Measurements from ENCODE around the gene FHIP2A. TPM values are rescaled to one million over a fixed set of nuclear protein-coding genes. Genes with fewer than 3 reads are reported as not detected.

The FHIP2A gene
- total and polyA plus RNA-seq, 2 of the 4 experiments (the other 2 are of a cell fraction), result 10.7 to 16.5 TPM

GRCh38 chr10:114859222-114859621, 37.6 kb downstream of the FHIP2A start:
- TF ChIP-seq RAD21 (IDR thresholded peaks at IDR 0.05; ENCODE audit: low read length), result no peak
- TF ChIP-seq MAFK (IDR thresholded peaks at IDR 0.05; ENCODE audit: low read depth, low read length), result no peak
- TF ChIP-seq RCOR1 (IDR thresholded peaks at IDR 0.05; ENCODE audit: insufficient replicate concordance, low read length), result no peak
- no peak for TF ChIP-seq BHLHE40 (IDR thresholded peaks at IDR 0.05; ENCODE audit: low read depth, low read length)
- TF ChIP-seq ELK1 (IDR thresholded peaks at IDR 0.05; ENCODE audit: borderline replicate concordance, low read depth, low read length), result no peak
- TF ChIP-seq USF2 (IDR thresholded peaks at IDR 0.05; ENCODE audit: low read depth, low read length), result no peak
- TF ChIP-seq MXI1 (IDR thresholded peaks at IDR 0.05; ENCODE audit: borderline replicate concordance, low read depth, low read length), result no peak
- no peak for TF ChIP-seq NFE2L2 (IDR thresholded peaks at IDR 0.05; ENCODE audit: low read depth, low read length)
- TF ChIP-seq CHD1 (IDR thresholded peaks at IDR 0.05; ENCODE audit: low read depth, low read length), result no peak
- no peak for TF ChIP-seq SMC3 (IDR thresholded peaks at IDR 0.05; ENCODE audit: low read depth, low read length)
- TF ChIP-seq CTCF (conservative IDR thresholded peaks at IDR 0.05; ENCODE audit: low read depth, low read length), result no peak
- no peak for TF ChIP-seq RFX5 (IDR thresholded peaks at IDR 0.05; ENCODE audit: low read depth, low read length)
- TF ChIP-seq FOS (IDR thresholded peaks at IDR 0.05; ENCODE audit: low read depth, low read length), result no peak
- no peak for TF ChIP-seq MAZ (IDR thresholded peaks at IDR 0.05; ENCODE audit: borderline replicate concordance, low read depth, low read length)
- TF ChIP-seq POLR2A (IDR thresholded peaks at IDR 0.05; ENCODE audit: low read depth, low read length), result no peak
- no peak for TF ChIP-seq CEBPB (IDR thresholded peaks at IDR 0.05; ENCODE audit: low read depth, low read length)
- intact Hi-C loops (cut with micrococcal nuclease) (no loop called here), in situ Hi-C loops (cut with MboI; ENCODE audit: low sequenced_read_pairs) (no loop called here), dilution Hi-C loops (cut with HindIII; ENCODE audit: low sequenced_read_pairs, unreplicated experiment) (no loop called here)
- Histone ChIP-seq H4K20me1 (ENCODE audit: insufficient read depth, low read length) (no peaks in the 10 kb centered on the region), H3K14ac (replicated peaks; ENCODE audit: low read depth, low read length) (0 out of 2 replicates have a peak overlapping the region, but pooled peaks have one; percentile 1), H3K36me3 (ENCODE audit: control insufficient read depth, insufficient read depth, low read length) (peaks cover 26% of the 10 kb centered on the region), H2BK15ac (ENCODE audit: low read depth, low read length) (no peak overlapping the region), H3K27ac (ENCODE audit: insufficient read depth, low read length) (0 out of 2 replicates have a peak overlapping the region, but pooled peaks have one; percentile 26), H2AFZ (replicated peaks; ENCODE audit: low read length, poor library complexity) (no peak overlapping the region), H4K5ac (ENCODE audit: low read depth, low read length) (no peak overlapping the region), H4K91ac (ENCODE audit: insufficient read depth, low read depth, low read length) (peak overlapping the region; percentile 31; the same call in 1 of the 2 replicates), H3K27me3 (ENCODE audit: control insufficient read depth, insufficient read depth, low read length) (no peaks in the 10 kb centered on the region), H3K56ac (ENCODE audit: extremely low read depth, insufficient read depth, low read length) (no peak overlapping the region), H3K18ac (ENCODE audit: low read depth, low read length) (no peak overlapping the region), H3K9me1 (ENCODE audit: insufficient read depth, low read length) (peaks cover 6% of the 10 kb centered on the region), H3K9ac (ENCODE audit: low read depth, low read length) (no peak overlapping the region), H3K4me3 (ENCODE audit: insufficient read depth, low read depth, low read length) (no peak overlapping the region), H3K4ac (ENCODE audit: low read depth, low read length) (peak overlapping the region; percentile 3; the same call in 1 of the 2 replicates), H2AK9ac (replicated peaks; ENCODE audit: low read depth, low read length, poor library complexity) (no peak overlapping the region), H2BK5ac (ENCODE audit: low read depth, low read length, poor library complexity, severe bottlenecking) (peak overlapping the region; percentile 13), H2BK20ac (ENCODE audit: low read depth, low read length) (no peak overlapping the region), H3K79me1 (ENCODE audit: low read depth in 1 of 2, low read length in 2 of 2) (peaks cover 32 to 38% of the 10 kb centered on the region in 2 experiments), H3K23ac (ENCODE audit: low read depth, low read length) (peak overlapping the region; percentile 5; the same call in 1 of the 2 replicates), H3K4me1 (ENCODE audit: control insufficient read depth, insufficient read depth, low read length) (peaks cover 14% of the 10 kb centered on the region), H3K9me3 (ENCODE audit: control insufficient read depth, insufficient read depth, low read length) (no peaks in the 10 kb centered on the region), H2BK120ac (ENCODE audit: low read depth, low read length) (no peak overlapping the region; the same call in 1 of the 2 replicates), H4K8ac (ENCODE audit: low read depth in 2 of 2, low read length in 2 of 2) (peak overlapping the region in 1 of 2 experiments; percentile 2; a peak in 1 of 4 replicates), H2AK5ac (ENCODE audit: low read depth, low read length) (peak overlapping the region; percentile 29; the same call in 1 of the 2 replicates), H3K4me2 (ENCODE audit: low read depth, low read length) (no peak overlapping the region)
- 90% methylated on average over 4 of the region's 7 CpGs; no CpG with 5 or more reads in 1 of the 2 experiments for WGBS, 2 experiments (ENCODE audit: extremely low coverage in 2 of 2, insufficient read length in 1 of 2)
- DNase-seq (no peak), ATAC-seq (ENCODE audit: low read depth) (no peak)
- CTCF ChIA-PET, result no interaction called here
- POLR2A ChIA-PET (ENCODE audit: unreplicated experiment), result no interaction called here
- no TSS peak for BruUV-seq (replicated peaks)

Data from IMR-90 (cell line).